Endometrial microvascular endothelial cells (primary cell): ENCODE results near the gene SLC6A1. TPM values are rescaled to one million over a fixed set of nuclear protein-coding genes. Genes with fewer than 3 reads are reported as not detected.

Experiments used
- in situ Hi-C: cut with HindIII; loops from 2 replicates; pipeline ENCODE4 v1.10.0; 2017; ENCODE audit warnings: low sequenced_read_pairs, low pct_unique_long_range_greater_than_20kb; ENCODE audit errors: inconsistent ontology term
- total RNA-seq: library from RNA; depleted of rRNA; stranded (reverse); fragments of >200 nt; gene quantifications from one replicate; pipeline ENCODE4 v1.2.3, GENCODE V29; 2015; ENCODE audit errors: inconsistent ontology term

Gene SLC6A1
- not detected for total RNA-seq

DNA sequence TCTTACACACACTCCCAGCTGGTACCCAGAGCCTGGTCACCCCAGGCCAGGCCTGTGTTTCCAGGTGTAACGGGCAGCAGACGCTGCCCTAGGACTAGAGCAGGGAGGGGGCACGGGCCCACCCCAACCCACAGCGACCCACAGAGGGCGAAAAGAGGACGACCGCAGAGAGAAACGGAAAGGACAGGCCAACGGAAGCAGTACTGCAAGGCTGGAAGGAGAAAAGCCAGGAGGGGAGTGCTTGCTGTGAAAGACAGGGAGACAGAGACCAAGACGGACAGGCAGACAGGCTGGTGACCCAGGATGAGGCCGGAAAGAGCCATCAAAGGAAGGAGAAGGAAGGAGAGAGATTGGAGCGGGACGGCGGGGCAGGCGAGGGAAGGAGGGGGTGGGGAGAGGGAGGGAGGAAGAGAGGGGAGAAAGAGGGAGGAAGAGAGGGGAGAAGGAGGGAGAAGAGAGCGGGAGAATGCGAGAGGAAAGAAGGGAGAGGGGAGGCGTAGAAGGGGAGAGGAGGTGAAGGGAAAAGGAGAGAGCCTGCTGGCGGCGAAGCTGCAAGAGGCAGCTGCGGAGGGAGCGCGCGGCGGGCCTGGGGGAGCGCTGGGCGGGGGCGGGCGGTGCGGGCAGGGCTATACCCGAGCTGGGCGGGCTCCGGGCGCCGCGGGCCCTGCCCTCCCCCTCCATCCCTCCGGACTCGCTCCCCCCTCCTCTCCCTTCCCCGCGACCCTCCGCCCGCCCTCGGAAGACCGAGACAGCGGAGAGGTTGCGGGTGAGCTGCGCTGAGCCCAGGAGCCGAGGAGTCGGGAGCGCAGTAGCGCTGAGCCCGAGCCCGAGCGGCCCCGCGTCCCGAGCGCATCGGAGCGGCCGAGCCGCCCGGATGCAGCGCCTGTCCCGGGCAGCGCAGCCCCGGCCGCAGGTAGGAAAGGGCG is at the start of gene SLC6A1:
Gene SLC6A1 (plus strand): TSS at position 732 of the 926 bp plus-strand sequence. CDS start 24,464 bp downstream, outside the sequence.
- in situ Hi-C loops = no loop called here

- in situ Hi-C loops = no loop called here
Observed at GRCh38 chr3:10944866-10945265, 47.7 kb upstream of the SLC6A1 start.

DNA sequence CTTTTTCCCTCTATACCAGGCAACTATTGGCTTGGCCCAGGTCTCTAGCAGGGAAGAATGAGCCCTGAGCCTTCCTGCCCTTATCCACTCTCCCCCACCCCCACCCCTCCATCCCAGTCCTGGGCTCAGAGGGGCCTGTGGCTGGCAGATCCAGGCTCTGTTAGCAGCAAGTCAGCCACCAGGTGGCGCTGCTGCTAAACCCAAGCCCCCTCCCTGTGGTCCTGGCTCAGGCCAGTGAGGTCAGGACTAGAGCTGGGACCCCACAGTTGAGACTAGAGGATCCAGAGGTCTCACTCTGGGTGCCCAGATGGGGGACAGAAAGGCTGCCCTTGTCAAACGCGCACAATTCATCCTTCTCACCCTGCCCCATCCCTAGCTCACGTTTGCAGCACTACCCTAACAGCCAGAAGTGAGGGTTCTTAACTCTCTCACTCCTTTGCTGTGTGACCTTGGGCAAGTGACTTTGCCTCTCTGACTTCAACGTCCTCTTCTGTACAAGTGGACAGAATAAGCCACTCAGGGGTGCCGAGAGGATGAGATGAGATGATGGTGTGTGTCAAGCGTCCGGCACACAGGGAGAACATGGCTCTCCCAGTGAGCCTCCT is 46.8 kb upstream of the SLC6A1 start:
- in situ Hi-C loops = no loop called here

DNA sequence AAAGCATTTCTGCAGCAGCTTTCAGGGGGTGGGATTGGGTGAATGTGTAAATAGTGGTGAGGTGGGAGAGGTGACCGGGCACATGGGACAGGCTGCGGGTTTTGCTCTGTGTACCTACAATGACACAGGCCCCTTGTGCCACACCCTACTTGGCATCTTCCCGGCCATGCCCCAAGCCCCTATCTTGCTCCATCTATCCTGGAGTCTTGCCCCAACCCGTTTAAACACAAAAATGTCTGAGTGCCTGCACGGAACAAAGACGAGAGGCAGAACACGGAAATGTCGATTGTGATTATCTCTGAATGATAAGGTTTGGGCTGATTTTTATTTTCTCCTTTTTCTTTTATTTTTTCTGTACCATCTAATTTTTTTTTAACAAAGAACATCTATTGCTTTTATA is 46.0 kb upstream of the SLC6A1 start:
- in situ Hi-C loops = no loop called here

GRCh38 chr3:10948326-10948725 is 44.2 kb upstream of the SLC6A1 start:
- in situ Hi-C loops = no loop called here

GRCh38 chr3:10949197-10949596 is 43.4 kb upstream of the SLC6A1 start:
- in situ Hi-C loops = no loop called here

DNA sequence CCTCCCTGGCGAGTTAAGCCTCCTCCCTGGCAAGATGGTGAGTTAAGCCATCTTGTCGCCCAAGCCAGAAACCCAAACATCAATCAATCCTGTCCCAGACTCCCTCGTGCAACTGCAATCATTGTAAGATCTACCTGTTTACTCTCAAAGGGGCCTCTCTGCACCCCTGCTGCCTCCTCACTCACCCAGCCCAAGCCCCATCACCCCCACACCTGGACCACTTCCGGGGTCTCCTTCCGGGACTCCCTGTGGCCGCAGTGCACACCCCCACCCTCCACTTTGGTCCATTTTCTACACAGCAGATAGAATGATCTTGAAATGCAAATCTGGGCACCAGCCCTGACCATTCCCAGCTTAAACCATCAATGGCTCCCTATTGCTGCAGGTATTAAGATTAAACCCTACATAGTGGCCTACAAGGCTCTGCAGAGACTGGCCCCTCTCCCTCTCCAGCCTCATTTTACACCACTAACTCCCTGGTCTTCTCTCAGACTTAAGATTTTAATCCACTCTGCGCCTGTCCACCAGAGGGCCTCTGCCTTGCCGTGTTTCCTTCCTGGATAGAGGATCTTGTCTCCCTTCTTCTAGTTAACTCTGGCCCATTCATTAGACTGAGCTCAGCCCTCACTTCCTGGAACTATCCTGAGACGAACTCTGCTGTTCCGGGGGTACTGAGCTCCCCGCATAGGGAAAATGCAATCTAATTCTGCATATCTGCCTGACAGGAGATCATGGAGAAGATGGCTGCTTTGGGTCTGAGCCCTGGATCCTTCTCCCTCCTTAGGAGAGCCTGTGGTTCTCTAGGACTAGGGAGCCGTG is 41.9 kb upstream of the SLC6A1 start:
- in situ Hi-C loops = loop anchor here (25.0 kb wide), 1 partner anchor 112 kb away; no protein-coding TSS in a partner anchor

DNA sequence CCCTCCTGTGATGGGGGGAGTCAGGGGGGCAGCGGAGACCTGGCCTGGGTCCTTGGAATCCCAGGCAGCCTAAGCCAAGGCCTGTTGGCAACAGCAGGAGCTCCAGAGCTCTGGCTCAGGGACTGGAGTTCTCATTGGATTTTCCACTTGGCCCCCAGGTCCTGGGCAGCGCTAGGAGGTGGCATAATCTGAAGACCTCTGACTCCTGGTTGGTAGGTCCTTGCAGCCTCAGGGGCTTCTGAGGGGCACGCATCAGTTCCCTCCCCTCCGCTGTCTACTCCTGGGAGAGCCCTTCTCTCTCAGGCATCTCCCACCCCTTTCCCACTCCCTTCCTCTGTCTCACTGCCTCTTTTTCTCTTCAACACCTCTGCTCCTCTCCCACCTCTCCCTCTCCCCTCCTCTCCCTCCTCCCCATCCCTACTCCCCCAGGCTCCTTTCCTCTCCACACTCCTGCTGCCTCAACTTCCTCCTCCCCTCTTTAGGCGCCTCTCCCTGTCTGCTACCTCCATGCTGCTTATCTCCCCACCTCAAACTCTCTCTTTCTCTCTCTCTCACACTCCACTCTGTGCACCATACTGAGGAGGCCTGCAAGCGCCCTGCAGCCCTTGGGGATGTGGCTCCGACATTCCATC is 41.1 kb upstream of the SLC6A1 start:
- in situ Hi-C loops = loop anchor here (25.0 kb wide), 1 partner anchor 111 kb away; no protein-coding TSS in a partner anchor

- in situ Hi-C loops = loop anchor here (25.0 kb wide), 1 partner anchor 110 kb away; no protein-coding TSS in a partner anchor
Observed at GRCh38 chr3:10952525-10952924, 40.0 kb upstream of the SLC6A1 start.

GRCh38 chr3:10954740-10955139 is 37.8 kb upstream of the SLC6A1 start:
- in situ Hi-C loops = loop anchor here (25.0 kb wide), 1 partner anchor 108 kb away; no protein-coding TSS in a partner anchor

GRCh38 chr3:10955711-10956453 is 36.7 kb upstream of the SLC6A1 start:
- in situ Hi-C loops = loop anchor here (25.0 kb wide), 1 partner anchor 106 kb away; no protein-coding TSS in a partner anchor

DNA sequence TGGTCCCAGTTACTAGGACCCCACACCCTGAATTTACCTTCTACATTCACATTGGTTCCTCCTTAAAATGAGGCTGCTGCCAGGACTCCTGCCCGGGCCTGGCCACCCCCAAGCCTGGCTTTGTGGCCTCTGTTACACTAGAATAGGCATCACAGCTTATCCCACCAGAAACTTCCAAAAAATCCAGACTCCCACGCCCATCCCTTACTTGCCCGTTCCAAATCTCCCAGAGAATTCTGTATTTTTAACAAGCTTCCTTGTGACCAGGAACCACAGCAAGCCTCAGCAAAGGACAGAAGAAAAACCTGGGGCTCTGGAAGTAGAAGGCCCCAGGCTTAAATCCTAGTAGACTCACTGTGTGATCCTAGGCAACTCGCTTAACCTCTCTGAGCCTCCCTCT is 36.0 kb upstream of the SLC6A1 start:
- in situ Hi-C loops = loop anchor here (25.0 kb wide), 1 partner anchor 106 kb away; no protein-coding TSS in a partner anchor

- in situ Hi-C loops = loop anchor here (25.0 kb wide), 1 partner anchor 105 kb away; no protein-coding TSS in a partner anchor
Observed at GRCh38 chr3:10956986-10957385, 35.6 kb upstream of the SLC6A1 start.

DNA sequence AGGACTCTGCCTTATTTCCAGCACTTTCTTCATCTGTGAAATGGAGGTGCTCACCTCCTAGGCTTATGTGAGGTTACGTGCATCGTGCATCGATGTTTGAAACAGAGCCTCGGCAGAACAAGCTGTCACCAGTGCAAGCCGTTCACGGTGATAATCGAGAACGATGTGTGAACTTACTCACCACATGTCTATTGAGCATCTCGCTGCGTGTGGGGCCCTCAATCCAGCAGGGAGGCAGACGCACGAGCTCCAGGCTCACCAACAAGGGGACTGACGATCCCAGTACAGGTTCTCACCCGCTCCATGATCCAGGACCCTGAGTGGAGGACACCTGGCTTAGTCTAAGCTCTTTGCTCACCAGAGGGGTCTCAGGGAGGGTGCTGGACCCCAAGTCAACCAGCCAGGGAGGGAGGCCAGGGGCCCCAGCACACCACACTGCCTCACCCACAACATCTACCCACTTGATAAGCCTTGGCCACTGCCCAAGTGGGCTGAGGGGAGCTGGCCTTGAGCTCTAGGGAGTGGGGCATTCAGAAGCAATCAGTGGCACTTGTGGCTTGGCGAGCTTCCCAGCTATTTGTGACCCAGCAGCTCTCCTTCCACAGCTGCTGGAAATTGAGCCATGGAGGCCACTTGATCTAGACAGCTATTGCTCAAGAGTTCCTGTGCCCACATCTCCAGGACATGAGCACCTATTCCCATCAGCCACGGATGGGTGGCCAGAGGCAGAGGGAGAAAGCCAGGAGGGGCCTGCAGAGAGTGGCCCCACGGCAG is 34.4 kb upstream of the SLC6A1 start:
- in situ Hi-C loops = loop anchor here (25.0 kb wide), 1 partner anchor 104 kb away; no protein-coding TSS in a partner anchor

DNA sequence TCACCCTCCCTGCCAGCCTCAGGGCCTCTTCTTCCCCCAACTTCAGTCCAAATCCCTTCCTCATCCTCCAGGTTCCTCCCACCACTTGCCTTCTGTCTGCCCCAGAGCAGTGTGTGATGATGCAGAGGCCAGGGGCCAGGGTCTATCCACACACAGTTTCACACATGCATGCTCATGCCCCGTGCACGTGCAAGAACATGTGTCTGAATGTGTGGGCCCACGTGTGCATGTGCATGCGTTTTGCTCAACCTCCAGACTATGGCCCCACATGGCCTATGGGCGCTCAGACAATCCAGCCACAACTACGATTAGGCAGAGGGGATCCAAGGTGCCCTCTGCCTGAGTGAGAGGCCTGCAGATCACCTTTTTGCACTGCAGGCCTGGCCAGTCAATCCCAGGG is 32.3 kb upstream of the SLC6A1 start:
- in situ Hi-C loops = loop anchor here (25.0 kb wide), 1 partner anchor 102 kb away; no protein-coding TSS in a partner anchor

GRCh38 chr3:10961921-10962320 is 30.6 kb upstream of the SLC6A1 start:
- in situ Hi-C loops = loop anchor here (25.0 kb wide), 1 partner anchor 100 kb away; no protein-coding TSS in a partner anchor
